NT2/D1 (cell line): ENCODE data around the gene HSD11B1.

Experiments
- SUZ12 ChIP-seq: IDR thresholded peaks from 2 replicates; pipeline ENCODE4 v1.6.1; 2011; ENCODE audit not compliant: insufficient read length, insufficient read depth; ENCODE audit errors: extremely low read depth
- YY1 ChIP-seq: IDR thresholded peaks from 2 replicates; pipeline ENCODE4 v1.6.1; 2011; ENCODE audit not compliant: insufficient read length, insufficient read depth
- ZNF274 ChIP-seq: IDR thresholded peaks from 2 replicates; pipeline ENCODE4 v1.6.1; 2011; ENCODE audit warnings: mild to moderate bottlenecking, low read depth, low read length

DNA sequence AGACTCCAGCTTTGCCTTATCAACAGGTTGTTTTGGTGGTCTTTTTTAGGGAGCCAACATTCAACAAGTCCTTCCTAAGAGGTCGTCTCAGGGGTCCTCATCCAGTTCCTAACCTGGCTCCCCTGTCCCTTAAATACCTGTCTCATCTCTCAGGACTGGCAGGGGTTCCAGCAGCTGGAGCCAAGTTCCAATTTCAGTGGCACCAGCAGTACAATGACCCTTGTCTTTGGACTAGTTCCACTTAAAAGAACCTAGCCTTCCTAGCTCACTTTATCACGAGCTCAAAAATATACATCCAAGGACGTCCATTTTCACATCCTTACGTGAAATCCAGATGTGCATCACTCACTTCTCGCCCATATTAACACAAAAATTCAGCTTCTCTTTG, 32.5 kb downstream of the HSD11B1 start:
- TF ChIP-seq SUZ12 (no peak), ZNF274 (no peak), YY1 (no peak)
